Measurements from ENCODE around the gene TAP1. TPM values are rescaled to one million over a fixed set of nuclear protein-coding genes. Genes with fewer than 3 reads are reported as not detected.

The TAP1 gene
- total RNA-seq, 1 experiment from 2014 or later = 12.1 TPM

DNA sequence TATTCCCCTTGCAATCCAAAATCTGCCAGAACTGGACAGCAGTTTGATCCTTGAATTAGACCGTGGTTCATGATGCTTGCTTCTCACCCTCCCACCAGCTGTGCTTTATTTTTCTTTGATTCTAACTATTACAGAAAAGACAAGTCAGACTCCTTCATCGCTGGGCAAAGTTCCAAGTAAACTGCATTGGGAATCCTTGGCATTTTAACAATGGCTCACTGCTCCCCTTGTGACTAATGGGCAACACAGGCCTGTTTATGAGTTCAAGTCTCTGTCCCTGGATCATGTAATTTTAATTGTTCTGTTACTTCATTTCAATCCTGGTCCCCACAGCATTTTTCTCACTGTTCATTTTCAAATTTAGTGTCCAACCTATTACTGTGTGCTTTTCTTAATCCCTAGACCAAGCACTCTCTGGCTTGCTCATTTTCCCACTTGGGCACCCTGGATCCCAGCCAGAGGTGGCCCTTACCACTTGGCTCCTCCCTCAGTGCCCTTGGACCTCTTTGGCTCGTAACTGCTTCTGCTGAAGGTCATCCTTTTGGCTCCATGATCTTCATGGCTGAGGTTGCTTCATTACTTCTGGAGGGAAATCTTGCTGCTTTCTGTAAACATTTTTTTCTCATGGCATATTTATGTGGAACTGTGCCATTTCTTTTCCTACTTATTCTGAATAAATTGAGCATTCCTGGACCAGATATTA is 33.3 kb upstream of the TAP1 start:
- H3K9me3 Mint-ChIP-seq = no peaks in the 10 kb centered on the region
- H3K27me3 Mint-ChIP-seq (ENCODE audit: low read depth) = peaks cover 10% of the 10 kb centered on the region; the same call in 1 of the 2 replicates
- H3K4me1 Mint-ChIP-seq = peaks cover 0 to 2% of the 10 kb centered on the region in 2 experiments; a peak in 1 of 4 replicates
- Histone ChIP-seq H3K56ac (ENCODE audit: insufficient read length, low read depth, low read length) (no peak overlapping the region), H3K4ac (ENCODE audit: low read depth, low read length) (no peak overlapping the region), H3K23ac (ENCODE audit: insufficient read length, low read depth, low read length) (no peak overlapping the region), H2BK12ac (ENCODE audit: insufficient read length, low read depth, low read length) (no peak overlapping the region), H3K79me2 (ENCODE audit: insufficient read depth, low read length) (no peaks in the 10 kb centered on the region), H3K27ac (ENCODE audit: insufficient read length, low read depth, low read length) (no peak overlapping the region), H4K8ac (replicated peaks; ENCODE audit: insufficient read length, low read depth, low read length) (no peak overlapping the region), H4K20me1 (ENCODE audit: control insufficient read depth, insufficient read depth, insufficient read length) (no peaks in the 10 kb centered on the region), H3K14ac (ENCODE audit: insufficient read depth, low read length) (no peak overlapping the region), H2BK20ac (ENCODE audit: low read depth, low read length, poor library complexity, severe bottlenecking) (no peak overlapping the region), H3K9me3 (ENCODE audit: control insufficient read depth, low read depth, low read length) (no peaks in the 10 kb centered on the region), H3K27me3 (ENCODE audit: insufficient read depth, low read length) (no peaks in the 10 kb centered on the region), H3K18ac (ENCODE audit: insufficient read length, low read depth, low read length) (no peak overlapping the region), H2AFZ (ENCODE audit: low read length) (no peak overlapping the region), H3K23me2 (ENCODE audit: insufficient read length, low read depth, low read length, poor library complexity, severe bottlenecking) (no peaks in the 10 kb centered on the region), H4K91ac (ENCODE audit: insufficient read length, low read depth, low read length) (no peak overlapping the region), H3K4me1 (ENCODE audit: insufficient read depth, low read length) (no peaks in the 10 kb centered on the region), H2BK120ac (ENCODE audit: low read depth, low read length, poor library complexity, severe bottlenecking) (no peak overlapping the region), H3K9ac (ENCODE audit: extremely low read depth, insufficient read length, low read length) (no peak overlapping the region), H3T11ph (ENCODE audit: low read length) (no peak overlapping the region), H3K4me2 (ENCODE audit: insufficient read depth, insufficient read length, low read length) (no peak overlapping the region), H3K79me1 (ENCODE audit: insufficient read depth, low read depth, low read length, poor library complexity, severe bottlenecking) (no peaks in the 10 kb centered on the region), H2BK5ac (ENCODE audit: insufficient read length, low read length) (no peak overlapping the region), H4K5ac (ENCODE audit: insufficient read length, low read depth, low read length) (no peak overlapping the region), H2BK15ac (ENCODE audit: low read depth, low read length) (no peak overlapping the region), H2AK5ac (ENCODE audit: insufficient read length, low read length) (no peak overlapping the region)
- H3K4me3 Mint-ChIP-seq = no peak overlapping the region; a peak in 1 of 5 replicates
- no peak overlapping the region for H3K27ac Mint-ChIP-seq
- TF ChIP-seq CTCF (conservative IDR thresholded peaks at IDR 0.05) = no peak
- no CpG with 5 or more reads among the region's 3 CpGs for WGBS (ENCODE audit: extremely low coverage, insufficient read length, low lambda C conversion rate)
- no peaks in the 10 kb centered on the region for H3K36me3 Mint-ChIP-seq (ENCODE audit: insufficient read depth in 1 of 3, low read depth in 3 of 3)
- DNase-seq = no peak
